GM19397 (cell line): ENCODE data around the gene SPTBN5.

ENCODE experiments used
- ATAC-seq: cut with Tn5 transposase; IDR thresholded peaks from one replicate; pipeline ENCODE4 v1.9.1; 2021; ENCODE audit warnings: mild to moderate bottlenecking, moderate library complexity; ENCODE audit not compliant: unreplicated experiment

The SPTBN5 gene

DNA sequence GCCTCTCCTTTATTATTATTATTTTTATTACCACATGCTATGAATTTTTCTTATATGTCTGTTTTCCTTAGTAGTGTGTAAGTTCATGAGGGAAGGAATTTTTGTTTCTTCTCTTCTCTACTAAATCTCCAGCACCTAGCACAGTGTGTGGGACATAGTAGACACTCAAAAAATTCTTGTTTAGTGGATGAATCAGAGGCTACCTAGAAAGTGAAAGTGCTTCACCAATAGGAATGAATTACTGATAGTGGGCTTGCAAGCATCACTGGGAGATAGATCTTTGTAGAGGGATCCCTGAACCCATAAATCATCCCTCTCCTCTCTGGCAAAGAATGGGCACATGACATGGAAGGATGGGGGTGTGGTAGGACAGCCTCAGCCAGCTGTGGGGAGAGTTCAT lies 8.5 kb downstream of the SPTBN5 start:
- no peak for ATAC-seq

DNA sequence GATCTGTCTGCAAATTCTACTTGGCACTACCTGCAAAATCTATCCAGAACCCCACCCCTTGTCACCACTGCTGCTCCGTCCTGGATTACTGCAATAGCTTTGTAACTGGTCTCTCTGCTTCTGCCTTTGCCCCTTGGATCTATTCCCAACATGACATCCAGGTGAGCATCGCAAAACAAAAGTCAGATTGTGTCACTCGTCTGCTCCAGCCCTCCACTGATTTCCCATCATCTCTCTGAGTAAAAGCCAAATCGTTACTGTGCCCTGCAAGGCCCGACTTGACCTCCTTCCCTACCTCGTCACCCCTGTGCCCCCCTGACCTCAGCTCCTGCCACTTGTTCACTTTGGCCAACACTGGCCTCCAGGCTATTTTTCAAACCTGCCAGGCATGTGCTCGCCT lies 9.4 kb downstream of the SPTBN5 start:
- no peak for ATAC-seq

DNA sequence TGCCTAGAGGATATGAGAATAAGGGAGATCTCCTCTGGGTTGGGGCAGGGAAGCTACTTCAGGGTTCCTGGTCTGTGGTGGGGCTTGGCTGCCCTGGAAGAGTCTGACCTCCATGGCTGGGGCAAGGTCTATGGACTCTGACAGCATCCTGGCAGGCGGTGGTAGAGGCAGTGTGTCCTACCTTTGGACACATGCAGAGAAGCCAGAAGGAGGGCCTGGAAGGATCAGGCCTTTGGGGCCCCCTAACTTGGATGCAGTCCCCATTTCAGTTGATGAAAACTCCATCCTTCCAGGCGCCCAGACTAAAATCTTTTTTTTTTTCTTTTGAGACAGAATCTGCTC lies 10.4 kb downstream of the SPTBN5 start:
- no peak for ATAC-seq

DNA sequence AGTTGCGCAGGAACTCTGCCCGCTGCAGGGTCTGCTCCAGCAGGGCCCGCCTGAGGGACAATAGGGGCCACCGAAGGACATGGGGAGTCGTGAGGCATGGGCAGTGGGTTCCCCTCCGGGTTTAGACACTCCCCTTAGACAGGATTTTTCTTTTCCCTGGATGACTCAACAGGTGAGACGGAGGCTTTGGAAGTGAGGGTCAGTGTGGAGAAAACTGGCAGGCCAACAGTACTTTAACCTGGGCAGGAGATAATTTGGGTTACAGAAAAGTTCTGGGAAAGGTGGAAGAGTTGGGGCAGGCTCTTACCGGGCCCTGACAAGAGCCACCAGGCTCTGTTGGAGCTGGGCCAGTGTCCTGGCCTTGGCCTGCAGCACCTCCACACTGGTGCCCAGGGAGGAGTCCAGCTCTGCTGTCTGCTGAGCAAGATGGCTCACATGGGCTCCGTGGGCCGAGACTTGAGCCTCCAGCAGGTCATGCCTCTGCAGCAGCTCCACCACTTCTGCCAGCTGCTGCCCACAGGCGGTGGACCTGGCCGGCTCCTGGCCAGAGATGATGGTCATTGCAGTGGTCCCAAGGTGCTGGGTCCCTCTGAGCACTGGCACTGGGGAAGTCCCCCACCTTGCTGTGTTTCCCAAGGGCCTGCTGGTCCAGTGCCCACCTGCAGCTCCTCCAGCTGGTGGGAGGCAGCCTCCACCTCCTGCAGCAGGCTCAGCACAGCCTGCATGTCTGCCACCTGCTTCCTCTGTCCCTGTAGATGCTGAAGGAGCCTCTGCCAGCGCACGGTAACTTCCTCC lies 11.0 kb downstream of the SPTBN5 start:
- no peak for ATAC-seq

DNA sequence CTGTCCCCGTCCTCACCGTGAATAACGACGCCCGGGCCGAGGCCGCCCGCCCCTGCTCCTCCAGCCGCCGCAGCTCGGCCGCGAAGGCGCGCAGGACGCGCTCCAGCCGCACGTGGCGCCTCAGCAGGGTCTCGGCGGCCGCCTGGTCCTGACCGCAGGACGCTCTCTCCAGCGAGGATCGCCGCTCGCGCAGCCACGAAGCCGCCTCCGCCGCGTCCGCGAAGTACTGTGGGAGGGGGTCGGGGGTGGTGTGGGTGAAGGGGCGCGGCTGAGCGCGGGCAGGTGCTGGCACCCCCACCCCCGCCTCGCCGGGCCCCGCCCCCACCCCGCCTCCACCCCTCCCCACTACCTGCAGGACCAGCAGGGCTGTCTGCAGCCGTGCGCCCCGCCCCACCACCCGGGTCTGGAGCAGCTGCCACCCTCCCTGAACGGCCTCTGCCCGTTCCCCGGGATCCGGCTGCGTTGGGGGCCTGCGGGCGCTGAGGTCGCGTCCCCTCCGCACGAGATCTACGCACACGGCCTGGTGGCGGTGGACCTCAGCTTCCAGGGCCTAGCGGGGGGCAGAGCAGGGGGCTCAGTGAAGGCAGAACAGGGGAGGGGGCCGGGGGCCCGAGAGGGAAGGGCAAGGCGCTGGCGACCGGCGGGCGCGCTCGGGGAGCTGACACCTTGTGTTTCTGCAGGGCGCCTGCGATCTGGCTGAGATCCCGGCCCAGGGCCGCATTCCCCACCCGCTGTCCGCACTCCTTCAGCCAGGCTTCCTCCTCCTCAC lies 11.7 kb downstream of the SPTBN5 start:
- ATAC-seq = no peak

DNA sequence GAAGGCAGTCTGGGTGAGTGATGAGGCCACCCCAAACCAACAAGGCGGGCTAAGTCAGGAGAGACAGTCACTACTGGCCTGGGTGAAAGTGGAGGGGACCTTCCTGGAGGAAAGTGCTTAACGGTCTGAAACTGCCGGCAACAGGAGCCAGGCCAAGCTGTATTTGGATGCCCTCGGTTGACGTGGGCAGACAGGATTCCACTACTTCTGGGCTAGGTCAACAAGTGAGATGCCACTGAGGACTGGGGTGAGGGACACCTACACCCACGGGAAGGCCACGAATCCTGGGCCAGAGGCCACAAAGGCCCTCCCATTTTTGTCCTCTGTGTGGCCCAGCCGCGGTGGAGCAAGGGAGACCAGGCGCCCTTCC lies 12.3 kb downstream of the SPTBN5 start:
- ATAC-seq = no peak

DNA sequence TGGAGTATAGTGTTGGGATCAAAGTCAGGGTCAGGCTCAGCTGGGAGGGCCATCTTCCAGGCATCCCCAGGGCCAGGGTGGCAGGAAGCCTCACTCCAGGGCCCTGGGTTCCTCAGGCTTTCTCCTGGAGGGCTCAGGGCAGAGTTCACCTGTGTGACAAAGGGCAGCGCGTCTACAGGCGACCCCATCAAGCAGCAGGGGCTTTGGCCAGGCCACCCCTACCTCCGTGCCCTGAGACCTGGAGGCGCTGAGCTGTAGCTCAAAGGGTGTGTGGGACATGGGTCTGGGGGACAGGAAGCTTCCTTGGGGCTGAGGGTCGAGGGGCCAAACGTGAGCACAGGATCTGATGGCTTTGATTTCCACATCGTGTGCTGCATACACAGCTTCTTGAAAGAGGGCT lies 12.8 kb downstream of the SPTBN5 start:
- no peak for ATAC-seq

DNA sequence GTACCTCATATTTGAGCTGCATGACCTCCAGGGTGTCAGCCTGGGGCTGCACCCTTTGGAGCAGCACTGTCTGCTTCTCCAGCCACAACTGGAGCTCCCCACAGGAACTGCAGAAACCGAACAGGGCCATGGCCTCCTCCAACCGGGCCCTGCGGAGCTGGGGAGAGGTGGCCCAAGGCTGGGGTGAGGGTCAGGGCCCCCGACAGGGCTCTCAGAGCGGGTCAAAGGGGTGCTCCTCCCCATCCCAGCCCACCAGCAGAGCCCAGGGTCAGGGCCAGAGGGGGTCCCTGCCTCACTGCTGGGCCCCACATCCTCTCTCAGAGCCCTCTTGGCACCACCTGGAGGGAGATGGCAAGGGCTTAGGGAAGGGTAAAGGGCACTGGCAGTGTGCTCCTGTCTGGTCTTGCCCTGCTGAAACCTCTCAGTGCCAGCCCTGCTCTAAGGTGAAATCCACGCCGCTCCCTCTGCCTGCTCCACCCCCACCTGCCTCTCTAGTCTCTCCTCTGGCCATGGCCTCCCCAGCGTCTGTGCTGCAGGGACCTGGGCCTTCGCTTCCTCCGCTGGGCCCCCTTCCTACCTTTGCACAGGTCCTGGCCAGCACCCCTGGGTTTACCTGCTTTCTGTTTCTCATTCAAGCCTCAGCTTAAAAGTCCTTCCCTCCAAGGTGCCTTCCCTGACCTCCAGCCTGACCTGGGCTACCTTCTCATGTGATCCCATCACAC lies 13.5 kb downstream of the SPTBN5 start:
- no peak for ATAC-seq

DNA sequence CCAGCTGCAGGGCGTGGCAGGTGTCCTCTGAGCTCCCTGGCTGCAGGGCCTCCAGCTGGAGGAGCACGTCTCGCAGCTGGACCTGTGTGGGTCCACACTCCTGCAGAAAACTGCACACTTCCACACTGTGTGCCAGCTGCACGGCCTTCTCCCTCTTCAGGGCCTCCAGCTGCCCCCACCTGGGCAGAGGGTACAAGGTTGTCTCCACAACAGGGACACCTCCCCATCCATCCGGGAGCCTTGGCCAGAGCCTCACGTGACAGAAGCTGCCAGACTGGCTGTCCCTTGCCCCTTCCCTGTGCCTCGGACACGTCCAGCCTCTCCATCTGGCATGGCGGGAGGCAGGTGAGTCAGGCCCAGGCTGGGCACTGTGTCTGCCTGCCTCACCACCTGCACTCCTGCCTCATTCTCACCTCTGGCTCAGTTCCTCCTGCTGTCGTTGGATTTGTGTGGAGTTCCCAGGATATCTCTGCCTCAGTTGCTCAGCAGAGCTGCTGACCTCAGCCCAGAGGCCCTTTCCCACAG lies 14.5 kb downstream of the SPTBN5 start:
- ATAC-seq = no peak

DNA sequence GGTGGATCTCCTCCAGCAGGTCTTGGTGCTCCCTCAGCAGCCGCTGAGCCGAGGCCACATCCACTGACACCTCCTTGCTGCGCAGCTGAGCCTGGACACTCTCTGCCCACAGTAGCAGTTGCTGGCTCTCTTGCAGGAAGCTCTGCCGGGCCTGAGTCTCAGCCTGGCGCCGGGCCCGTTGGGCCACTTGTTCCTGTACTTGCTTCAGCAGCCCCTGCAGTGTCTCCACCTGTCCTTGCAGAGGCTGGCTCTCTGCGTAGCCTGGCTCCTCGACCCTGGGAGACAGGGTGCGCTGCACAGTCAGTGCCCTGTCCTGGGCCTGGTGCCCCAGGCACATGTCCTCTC lies 15.5 kb downstream of the SPTBN5 start:
- no peak for ATAC-seq

DNA sequence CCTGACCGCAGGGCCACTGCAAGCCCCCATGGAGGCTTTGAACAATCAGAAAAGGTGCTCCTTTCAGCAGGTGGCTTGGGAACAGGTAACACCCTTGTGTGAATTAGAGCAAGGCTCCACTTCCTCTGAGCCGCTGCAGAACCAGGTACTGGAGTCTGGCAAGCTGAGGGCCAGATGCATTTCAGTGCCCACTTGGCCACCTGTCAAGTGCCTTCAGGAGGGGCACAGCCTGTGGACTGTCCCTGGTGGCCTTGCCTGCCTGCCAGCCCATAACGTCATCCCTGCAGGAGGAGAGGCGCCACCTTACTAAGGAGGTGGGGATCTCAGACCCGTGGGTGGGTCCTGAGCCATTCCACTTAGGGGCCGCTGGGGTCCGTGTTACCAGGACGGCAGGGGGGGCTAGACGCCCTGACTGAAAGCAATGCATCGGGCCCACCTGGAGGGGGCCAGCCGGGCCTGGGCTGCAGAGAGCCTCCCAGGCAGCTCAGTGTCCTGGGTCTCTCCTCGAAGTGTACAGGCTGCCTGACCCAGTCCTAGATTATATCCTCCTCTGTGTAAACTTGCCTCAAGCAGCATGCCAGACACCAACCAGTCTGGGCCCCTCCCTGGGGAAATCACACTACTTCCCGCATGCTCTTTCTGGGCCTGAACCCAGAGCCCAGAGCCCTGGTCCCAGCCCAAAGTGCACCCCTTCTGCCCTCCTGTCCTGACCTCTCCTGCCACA lies 16.1 kb downstream of the SPTBN5 start:
- ATAC-seq = no peak

DNA sequence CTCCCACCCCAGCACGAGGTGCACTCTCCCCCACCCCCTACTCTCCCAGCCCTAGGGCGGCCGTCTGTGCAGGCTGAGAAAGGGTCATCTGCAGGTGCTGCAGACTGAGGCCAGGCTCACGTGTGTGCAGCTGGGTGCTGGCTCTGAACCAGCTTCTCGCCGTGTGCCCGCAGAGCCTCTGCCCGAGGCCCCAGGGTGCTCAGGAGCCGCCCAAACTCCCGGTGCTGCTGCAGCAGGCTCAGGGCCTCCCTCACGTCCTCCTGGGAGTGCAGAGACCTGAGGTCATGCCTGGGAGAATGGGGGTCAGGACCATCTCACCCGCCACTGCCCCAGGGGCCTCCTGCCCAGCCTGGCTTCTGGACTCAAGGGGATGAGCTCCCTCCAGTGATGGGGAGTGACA lies 17.2 kb downstream of the SPTBN5 start:
- ATAC-seq = no peak

DNA sequence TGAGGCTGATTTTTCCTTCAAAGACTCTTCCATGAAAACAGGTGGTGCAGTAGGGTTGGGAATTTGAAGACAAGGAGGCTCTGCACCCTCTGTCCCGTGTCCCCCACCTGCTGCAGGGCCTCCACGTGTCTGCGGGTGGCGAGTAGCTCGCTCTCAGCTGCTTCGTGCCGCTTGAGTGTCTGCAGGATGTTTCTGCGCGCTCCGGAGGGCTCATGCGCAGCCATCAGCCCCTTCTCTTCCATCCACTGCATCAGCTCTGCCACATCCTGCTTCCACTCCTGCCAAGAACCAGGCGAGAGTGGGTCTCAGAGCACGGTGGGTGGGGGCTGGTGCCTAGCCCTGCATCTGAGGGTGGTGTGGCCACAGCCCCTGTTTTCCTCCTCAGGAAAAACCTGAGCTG lies 17.8 kb downstream of the SPTBN5 start:
- no peak for ATAC-seq

DNA sequence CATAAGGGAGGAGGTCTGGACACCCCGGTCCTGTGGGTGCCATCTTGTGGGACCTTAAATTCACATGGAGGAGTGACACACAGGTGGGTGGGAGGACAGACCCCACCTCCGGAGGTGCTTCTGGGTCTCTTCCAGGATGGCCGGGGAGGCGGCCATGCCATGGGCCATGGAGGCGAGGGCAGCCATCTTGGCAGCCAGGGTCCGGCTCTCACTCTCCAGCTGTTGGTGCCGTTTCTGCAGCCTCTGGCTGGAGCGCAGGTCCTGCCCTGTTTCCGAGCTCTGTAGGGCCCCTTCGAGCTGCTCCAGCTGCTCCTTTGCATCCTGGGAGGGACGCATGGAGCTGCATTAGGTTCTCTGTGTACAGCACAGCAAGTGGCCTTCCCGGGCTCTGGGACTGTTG lies 19.1 kb downstream of the SPTBN5 start:
- no peak for ATAC-seq

DNA sequence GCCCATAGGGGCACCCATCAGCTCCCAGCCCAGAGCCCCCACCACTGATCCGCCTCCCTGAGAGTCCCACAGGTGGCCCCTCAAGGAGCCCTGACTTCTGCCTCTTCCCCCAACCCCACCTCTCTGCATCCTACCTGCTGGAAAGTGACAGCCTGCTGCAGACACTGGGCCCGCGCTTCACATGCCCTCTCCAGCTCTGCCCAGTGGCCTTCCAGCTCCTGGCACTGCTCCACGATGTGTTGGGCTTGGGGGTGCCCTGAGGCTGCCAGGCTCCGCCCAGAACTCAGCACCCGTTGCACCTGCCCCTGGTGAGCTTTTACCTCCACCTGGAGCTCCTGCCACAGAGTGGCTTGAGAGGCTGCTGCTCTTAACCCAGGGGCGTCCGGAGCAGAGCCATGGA lies 20.1 kb downstream of the SPTBN5 start:
- no peak for ATAC-seq

DNA sequence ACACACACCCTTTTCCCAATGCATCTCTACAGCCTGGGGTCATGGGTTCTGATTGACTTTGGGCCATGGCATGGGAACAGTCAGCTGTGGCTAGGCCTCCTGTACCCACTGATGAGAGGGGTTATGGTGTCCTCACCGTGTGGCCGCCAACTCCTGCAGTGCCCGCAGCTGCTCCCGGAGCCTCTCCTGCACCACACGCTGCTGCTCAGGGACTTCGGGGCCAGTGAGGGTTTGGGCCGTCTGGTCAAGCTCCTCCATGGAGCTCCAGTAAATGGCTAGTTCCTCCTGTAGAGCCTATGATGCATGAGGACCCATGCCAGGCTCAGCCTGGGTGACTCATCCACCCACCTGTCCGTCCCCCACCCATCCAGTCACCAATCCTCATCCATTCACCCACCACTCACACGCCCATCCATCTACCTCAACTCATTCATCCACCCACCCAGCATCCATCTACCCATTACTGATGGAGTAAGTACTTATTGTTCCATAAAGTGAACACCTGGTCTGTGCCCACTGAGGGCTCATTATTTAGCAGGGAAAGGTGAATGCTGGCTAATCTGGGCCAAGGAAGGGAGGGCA lies 21.6 kb downstream of the SPTBN5 start:
- no peak for ATAC-seq

DNA sequence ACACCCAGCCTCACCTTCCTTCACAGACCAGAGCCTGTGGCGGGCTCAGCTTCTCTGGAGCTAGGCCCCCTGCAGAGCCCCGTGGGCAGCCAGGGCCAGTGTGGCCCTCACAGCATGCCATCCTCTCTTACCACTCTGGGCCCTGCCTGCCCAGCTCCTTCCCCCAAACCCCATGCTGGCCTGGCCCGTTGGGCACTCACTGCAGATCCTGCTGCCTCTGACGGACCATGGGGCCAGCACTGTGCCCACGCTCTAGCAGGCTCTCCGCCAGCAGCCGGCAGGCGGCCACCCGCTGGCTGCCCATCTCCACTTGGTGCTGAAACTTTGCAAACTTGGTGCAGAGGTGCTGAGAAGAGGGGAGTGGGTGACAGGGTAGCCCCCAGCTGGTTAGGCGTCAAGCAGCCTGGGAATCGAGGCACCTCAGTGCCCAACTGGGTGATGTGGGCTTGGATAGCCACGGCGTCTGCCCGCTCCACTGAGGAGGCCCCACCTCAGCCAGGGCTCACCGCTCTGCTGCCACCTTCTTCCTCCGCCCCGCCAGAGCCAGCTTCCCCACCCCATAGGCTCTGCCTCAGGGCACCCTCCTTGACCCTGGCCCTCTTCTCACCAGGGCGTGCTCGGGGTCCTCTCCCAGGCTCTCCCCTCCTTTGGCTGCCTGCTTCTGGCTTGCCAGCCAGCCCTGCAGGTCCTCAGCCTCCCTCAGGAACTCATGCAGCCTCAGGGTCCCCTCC lies 22.5 kb downstream of the SPTBN5 start:
- ATAC-seq = no peak

DNA sequence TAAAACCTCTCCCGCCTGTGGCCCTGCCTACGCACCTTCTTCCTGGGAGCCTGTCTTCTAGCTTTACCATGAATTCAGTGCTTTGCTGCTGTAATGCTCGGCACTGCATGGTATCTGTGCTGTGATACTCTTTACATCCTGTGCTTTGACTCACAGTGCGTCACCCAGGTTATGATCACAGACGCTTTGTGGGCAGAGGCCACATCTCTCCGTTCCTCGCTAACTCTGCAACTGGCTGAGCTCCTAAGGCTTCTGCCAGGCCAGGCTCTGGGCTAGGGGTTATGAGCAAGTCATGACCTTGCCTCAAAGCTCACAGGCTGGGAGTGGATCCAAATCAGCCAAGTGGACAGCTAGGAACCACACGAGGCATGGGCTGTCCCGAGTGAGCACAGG lies 23.2 kb downstream of the SPTBN5 start:
- no peak for ATAC-seq

DNA sequence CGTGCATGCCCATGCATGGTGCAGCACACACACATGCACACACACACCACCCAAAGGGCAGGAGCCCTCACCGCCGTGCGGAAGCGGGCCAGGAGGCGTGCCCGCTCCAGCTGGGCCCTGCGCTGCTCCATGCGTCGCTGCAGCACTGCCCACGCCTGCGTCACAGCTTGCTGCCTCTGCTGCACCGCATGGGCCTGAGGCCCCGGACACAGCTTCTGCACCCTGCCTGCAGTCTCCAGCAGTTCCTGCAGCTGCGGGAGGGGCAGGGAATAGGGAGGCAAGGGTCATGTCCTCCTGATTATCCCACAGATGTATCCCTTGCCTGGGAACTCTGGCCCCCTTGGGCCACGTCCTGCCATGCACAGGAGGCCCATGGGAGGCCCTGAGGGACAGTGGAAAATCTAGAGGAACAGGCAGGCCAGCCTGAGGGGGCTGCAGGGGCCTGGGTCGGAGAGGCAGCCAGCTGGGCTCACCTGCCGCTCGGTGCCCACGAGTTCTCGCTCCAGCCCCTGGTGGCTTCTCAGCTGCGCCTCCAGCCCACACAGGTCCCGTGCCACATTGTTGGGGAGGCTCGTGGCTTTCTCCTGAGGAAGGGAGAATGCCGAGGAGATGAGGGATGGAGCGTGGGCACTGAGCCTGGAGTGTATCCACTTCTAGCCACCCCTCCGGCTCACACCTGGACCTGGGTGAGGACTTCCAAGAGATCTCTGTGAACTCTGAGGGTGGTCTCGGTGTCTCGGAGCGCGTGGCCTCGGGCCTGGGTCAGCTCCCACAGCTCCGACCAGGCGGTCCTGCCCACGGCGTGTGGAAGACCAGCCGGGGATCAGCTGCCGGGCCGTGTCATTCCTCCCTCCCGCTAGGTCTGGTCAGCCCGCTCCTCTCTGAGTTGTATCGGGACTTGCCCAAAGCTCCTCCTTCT lies 23.8 kb downstream of the SPTBN5 start:
- ATAC-seq = no peak
